Urinary bladder (tissue), 4 donors: ENCODE data around the gene BBX. TPM values are rescaled to one million over a fixed set of nuclear protein-coding genes. Genes with fewer than 3 reads are reported as not detected.
"Not testable (repeated sequence)": the region's sequence is repeated elsewhere in the genome, so short reads cannot be mapped to it uniquely, and the experiment has no call there.

Experiments
- DNase-seq: peaks from one replicate; pipeline ENCODE4 v3.0.0-alpha.2; 2015; ENCODE audit errors: extremely low spot score
- H3K27ac ChIP-seq: one replicate; pipeline ENCODE4 v1.5.1; 2013; ENCODE audit warnings: low read depth, mild to moderate bottlenecking, moderate library complexity
- H3K36me3 ChIP-seq: one replicate; pipeline ENCODE4 v1.6.1; 2013; ENCODE audit warnings: mild to moderate bottlenecking, moderate library complexity; ENCODE audit not compliant: insufficient read depth
- H3K4me1 ChIP-seq: one replicate; pipeline ENCODE4 v1.6.1; 2013; ENCODE audit warnings: mild to moderate bottlenecking, moderate library complexity; ENCODE audit not compliant: insufficient read depth
- H3K4me3 ChIP-seq: one replicate; pipeline ENCODE4 v1.5.1; 2013; ENCODE audit warnings: low read depth, low read length
- WGBS: extraction: QIAGEN DNeasy Blood & Tissue Kit; methylation state at CpG from one replicate; pipeline ENCODE4 v1.1.7; 2013; 5-methylcytosine and 5-hydroxymethylcytosine counted together
- polyA plus RNA-seq: library from polyadenylated mRNA; stranded (reverse); fragments of 200-250 nt; gene quantifications from one replicate; pipeline ENCODE4 v1.2.3, GENCODE V29; 2013
- total RNA-seq: library from RNA; depleted of rRNA; stranded (reverse); fragments of >200 nt; gene quantifications from one replicate; pipeline ENCODE4 v1.2.3, GENCODE V29; 2014
- donor health status: healthy with polysubstance abuse.
- donor health status: healthy.

The BBX gene
- total and polyA plus RNA-seq, 2 donors: 25.6 to 104 TPM

GRCh38 chr3:107561980-107562379 is 39.2 kb downstream of the BBX start:
- H3K4me1 ChIP-seq: no peaks in the 10 kb centered on the region
- WGBS: 49% methylated on average over 6 of the region's 6 CpGs
- no peak overlapping the region for H3K27ac ChIP-seq
- no peak overlapping the region for H3K4me3 ChIP-seq
- H3K36me3 ChIP-seq: no peaks in the 10 kb centered on the region
- no peak for DNase-seq

- WGBS: 78% methylated on average over 3 of the region's 3 CpGs
- no peak overlapping the region for H3K27ac ChIP-seq
- no peak overlapping the region for H3K4me3 ChIP-seq
- no peak for DNase-seq
- no peaks in the 10 kb centered on the region for H3K4me1 ChIP-seq
- H3K36me3 ChIP-seq: no peaks in the 10 kb centered on the region
Measured at GRCh38 chr3:107562969-107563529, 40.3 kb downstream of the BBX start.

- 97% methylated on average over 7 of the region's 7 CpGs for WGBS
- not testable (repeated sequence) for H3K4me3 ChIP-seq, H3K27ac ChIP-seq, H3K4me1 ChIP-seq, DNase-seq, H3K36me3 ChIP-seq
Measured at GRCh38 chr3:107565244-107565643, 42.5 kb downstream of the BBX start.

GRCh38 chr3:107571089-107571488 is 48.3 kb downstream of the BBX start:
- not testable (repeated sequence) for H3K4me3 ChIP-seq, H3K27ac ChIP-seq, H3K36me3 ChIP-seq, DNase-seq, H3K4me1 ChIP-seq
- WGBS: 88% methylated on average over 10 of the region's 10 CpGs

- not testable (repeated sequence) for H3K36me3 ChIP-seq, DNase-seq
- 96% methylated on average over 9 of the region's 9 CpGs for WGBS
Measured at GRCh38 chr3:107571492-107571891, 48.7 kb downstream of the BBX start.

GRCh38 chr3:107574650-107575049 is 51.9 kb downstream of the BBX start:
- no peak for DNase-seq
- Histone ChIP-seq H3K4me1 (no peaks in the 10 kb centered on the region), H3K4me3 (no peak overlapping the region), H3K36me3 (no peaks in the 10 kb centered on the region), H3K27ac (no peak overlapping the region)

More at GRCh38 chr3:107571492-107571891, 48.7 kb downstream of the BBX start:
- H3K4me1 ChIP-seq, H3K27ac ChIP-seq, H3K4me3 ChIP-seq: not testable (repeated sequence)

GRCh38 chr3:107578091-107578490 is 55.3 kb downstream of the BBX start:
- Histone ChIP-seq H3K4me1 (no peaks in the 10 kb centered on the region), H3K36me3 (no peaks in the 10 kb centered on the region), H3K4me3 (no peak overlapping the region), H3K27ac (no peak overlapping the region)
- WGBS: 85% methylated on average over 2 of the region's 2 CpGs
- DNase-seq: no peak

- DNase-seq: no peak
- WGBS: 93% methylated on average over 3 of the region's 3 CpGs
- no peaks in the 10 kb centered on the region for H3K36me3 ChIP-seq
- no peaks in the 10 kb centered on the region for H3K4me1 ChIP-seq
- no peak overlapping the region for H3K4me3 ChIP-seq
- no peak overlapping the region for H3K27ac ChIP-seq
Measured at GRCh38 chr3:107578523-107578922, 55.8 kb downstream of the BBX start.

GRCh38 chr3:107579371-107579770 is 56.6 kb downstream of the BBX start:
- Histone ChIP-seq H3K36me3 (no peaks in the 10 kb centered on the region), H3K4me3 (no peak overlapping the region), H3K4me1 (no peaks in the 10 kb centered on the region), H3K27ac (no peak overlapping the region)
- WGBS: 80% methylated on average over 4 of the region's 4 CpGs
- no peak for DNase-seq

- Histone ChIP-seq H3K27ac (no peak overlapping the region), H3K36me3 (no peaks in the 10 kb centered on the region), H3K4me1 (no peaks in the 10 kb centered on the region), H3K4me3 (no peak overlapping the region)
- WGBS: 75% methylated on average over 1 of the region's 1 CpG
- no peak for DNase-seq
Measured at GRCh38 chr3:107581230-107581629, 58.5 kb downstream of the BBX start.

- 47% methylated on average over 1 of the region's 1 CpG for WGBS
- Histone ChIP-seq H3K4me1 (no peaks in the 10 kb centered on the region), H3K4me3 (no peak overlapping the region), H3K27ac (no peak overlapping the region), H3K36me3 (no peaks in the 10 kb centered on the region)
- DNase-seq: no peak
Measured at GRCh38 chr3:107588217-107588616, 65.5 kb downstream of the BBX start.

GRCh38 chr3:107589454-107589853 is 66.7 kb downstream of the BBX start:
- Histone ChIP-seq H3K36me3 (no peaks in the 10 kb centered on the region), H3K27ac (no peak overlapping the region), H3K4me1 (no peaks in the 10 kb centered on the region), H3K4me3 (no peak overlapping the region)
- DNase-seq: no peak
- WGBS: 62% methylated on average over 1 of the region's 1 CpG

GRCh38 chr3:107590786-107591185 is 68.0 kb downstream of the BBX start:
- Histone ChIP-seq H3K27ac (no peak overlapping the region), H3K4me1 (no peaks in the 10 kb centered on the region), H3K4me3 (no peak overlapping the region), H3K36me3 (no peaks in the 10 kb centered on the region)
- DNase-seq: no peak
- 92% methylated on average over 1 of the region's 1 CpG for WGBS

GRCh38 chr3:107592073-107592472 is 69.3 kb downstream of the BBX start:
- no peak overlapping the region for H3K4me3 ChIP-seq
- no peaks in the 10 kb centered on the region for H3K36me3 ChIP-seq
- 98% methylated on average over 5 of the region's 5 CpGs for WGBS
- H3K27ac ChIP-seq: no peak overlapping the region
- no peak for DNase-seq
- no peaks in the 10 kb centered on the region for H3K4me1 ChIP-seq

GRCh38 chr3:107594870-107595269 is 72.1 kb downstream of the BBX start:
- Histone ChIP-seq H3K4me1 (peaks cover 2% of the 10 kb centered on the region), H3K36me3 (no peaks in the 10 kb centered on the region), H3K4me3 (no peak overlapping the region), H3K27ac (no peak overlapping the region)
- 67% methylated on average over 3 of the region's 3 CpGs for WGBS
- DNase-seq: no peak
